Kasumi-1 (cell line): ENCODE data around the gene CLDN24.

Source experiments
- DNase-seq, 2 experiments: peaks; one replicate each; lab custom pipeline; 2025; lab: John Stamatoyannopoulos, UW

Gene CLDN24

GRCh38 chr4:183322326-183322725 is at the start of gene CLDN24:
Gene CLDN24 (minus strand): TSS chr4:183322426. CDS start chr4:183322426, 0 bp downstream.
- no peak for DNase-seq

- no peak for DNase-seq
Observed at GRCh38 chr4:183370786-183371185, 48.6 kb upstream of the CLDN24 start.

GRCh38 chr4:183369073-183369472 is 46.8 kb upstream of the CLDN24 start:
- DNase-seq: no peak

GRCh38 chr4:183366206-183366835 is 44.1 kb upstream of the CLDN24 start:
- DNase-seq: no peak

- DNase-seq: no peak
Observed at GRCh38 chr4:183364025-183364424, 41.8 kb upstream of the CLDN24 start.

GRCh38 chr4:183362916-183363542 is 40.8 kb upstream of the CLDN24 start:
- no peak for DNase-seq

- no peak for DNase-seq
Observed at GRCh38 chr4:183362036-183362435, 39.8 kb upstream of the CLDN24 start.

GRCh38 chr4:183360161-183360919 is 38.1 kb upstream of the CLDN24 start:
- no peak for DNase-seq

- DNase-seq: no peak
Observed at GRCh38 chr4:183358215-183358755, 36.1 kb upstream of the CLDN24 start.

GRCh38 chr4:183356931-183357675 is 34.9 kb upstream of the CLDN24 start:
- DNase-seq: no peak

- DNase-seq: no peak
Observed at GRCh38 chr4:183356173-183356830, 34.1 kb upstream of the CLDN24 start.

- DNase-seq: no peak
Observed at GRCh38 chr4:183355405-183355804, 33.2 kb upstream of the CLDN24 start.

GRCh38 chr4:183354219-183354618 is 32.0 kb upstream of the CLDN24 start:
- no peak for DNase-seq

- no peak for DNase-seq
Observed at GRCh38 chr4:183353557-183353956, 31.3 kb upstream of the CLDN24 start.

- no peak for DNase-seq
Observed at GRCh38 chr4:183352546-183352945, 30.3 kb upstream of the CLDN24 start.

GRCh38 chr4:183350317-183351071 is 28.3 kb upstream of the CLDN24 start:
- no peak for DNase-seq

GRCh38 chr4:183349673-183350072 is 27.4 kb upstream of the CLDN24 start:
- no peak for DNase-seq

GRCh38 chr4:183348706-183349659 is 26.8 kb upstream of the CLDN24 start:
- no peak for DNase-seq

GRCh38 chr4:183348136-183348535 is 25.9 kb upstream of the CLDN24 start:
- DNase-seq: no peak

- no peak for DNase-seq
Observed at GRCh38 chr4:183347566-183347965, 25.3 kb upstream of the CLDN24 start.
